Loucy (cell line): Measurements from ENCODE around the gene TRMU.

ENCODE experiments used
- EZH2phosphoT487 ChIP-seq: fragments of 200-600 bp; IDR thresholded peaks from 2 replicates; pipeline ENCODE4 v1.6.1; 2018; ENCODE audit warnings: antibody characterized with exemption, mild to moderate bottlenecking, moderate library complexity, borderline replicate concordance
- TF ChIP-seq, protein P1 (sequence below): fragments of 200-600 bp; sonication (generic); conservative IDR thresholded peaks from 2 replicates; pipeline ENCODE4 v1.5.1; 2014; ENCODE audit warnings: mild to moderate bottlenecking, antibody characterized with exemption, low read length

DNA sequence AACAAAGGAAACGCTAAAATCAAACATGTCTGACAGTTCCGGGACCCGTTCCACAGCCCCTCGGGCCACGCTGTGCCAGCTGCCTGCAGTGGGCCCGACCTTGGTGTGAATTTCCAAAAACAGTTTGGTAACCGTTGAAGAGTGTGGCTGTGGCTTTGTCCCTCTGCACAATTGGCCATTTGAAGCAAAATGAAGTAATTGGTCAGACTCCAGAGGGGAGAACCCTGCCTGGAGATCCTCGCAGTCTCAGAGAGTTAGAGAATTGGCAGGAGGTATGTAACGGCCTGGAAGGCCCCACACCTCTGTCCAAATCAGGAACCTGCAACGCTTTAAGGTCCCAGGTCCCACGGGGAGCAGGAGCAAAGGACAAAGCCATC, 26.3 kb downstream of the TRMU start:
- TF ChIP-seq, protein P1, sequence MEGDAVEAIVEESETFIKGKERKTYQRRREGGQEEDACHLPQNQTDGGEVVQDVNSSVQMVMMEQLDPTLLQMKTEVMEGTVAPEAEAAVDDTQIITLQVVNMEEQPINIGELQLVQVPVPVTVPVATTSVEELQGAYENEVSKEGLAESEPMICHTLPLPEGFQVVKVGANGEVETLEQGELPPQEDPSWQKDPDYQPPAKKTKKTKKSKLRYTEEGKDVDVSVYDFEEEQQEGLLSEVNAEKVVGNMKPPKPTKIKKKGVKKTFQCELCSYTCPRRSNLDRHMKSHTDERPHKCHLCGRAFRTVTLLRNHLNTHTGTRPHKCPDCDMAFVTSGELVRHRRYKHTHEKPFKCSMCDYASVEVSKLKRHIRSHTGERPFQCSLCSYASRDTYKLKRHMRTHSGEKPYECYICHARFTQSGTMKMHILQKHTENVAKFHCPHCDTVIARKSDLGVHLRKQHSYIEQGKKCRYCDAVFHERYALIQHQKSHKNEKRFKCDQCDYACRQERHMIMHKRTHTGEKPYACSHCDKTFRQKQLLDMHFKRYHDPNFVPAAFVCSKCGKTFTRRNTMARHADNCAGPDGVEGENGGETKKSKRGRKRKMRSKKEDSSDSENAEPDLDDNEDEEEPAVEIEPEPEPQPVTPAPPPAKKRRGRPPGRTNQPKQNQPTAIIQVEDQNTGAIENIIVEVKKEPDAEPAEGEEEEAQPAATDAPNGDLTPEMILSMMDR, result no peak
- no peak for TF ChIP-seq EZH2phosphoT487
